Measurements from ENCODE around the gene CDC42SE1.

- TF ChIP-seq POLR2AphosphoS5 (IDR thresholded peaks at IDR 0.05): no peak
- TF ChIP-seq POLR2A (IDR thresholded peaks at IDR 0.05): no peak
- TF ChIP-seq CTCF (IDR thresholded peaks at IDR 0.05): no peak
- no peak for TF ChIP-seq EP300 (IDR thresholded peaks at IDR 0.05)
Observed at GRCh38 chr1:151108331-151108730, 48.9 kb upstream of the CDC42SE1 start.

Data from sigmoid colon (tissue), 4 donors.